Measurements from ENCODE around the gene DLG2. TPM values are rescaled to one million over a fixed set of nuclear protein-coding genes. Genes with fewer than 3 reads are reported as not detected.
"Not testable (repeated sequence)": the region's sequence is repeated elsewhere in the genome, so short reads cannot be mapped to it uniquely, and the experiment has no call there.

The DLG2 gene
- total and polyA plus RNA-seq, 3 experiments from 2014 or later: 0.81 to 1.5 (median 1.3) TPM

DNA sequence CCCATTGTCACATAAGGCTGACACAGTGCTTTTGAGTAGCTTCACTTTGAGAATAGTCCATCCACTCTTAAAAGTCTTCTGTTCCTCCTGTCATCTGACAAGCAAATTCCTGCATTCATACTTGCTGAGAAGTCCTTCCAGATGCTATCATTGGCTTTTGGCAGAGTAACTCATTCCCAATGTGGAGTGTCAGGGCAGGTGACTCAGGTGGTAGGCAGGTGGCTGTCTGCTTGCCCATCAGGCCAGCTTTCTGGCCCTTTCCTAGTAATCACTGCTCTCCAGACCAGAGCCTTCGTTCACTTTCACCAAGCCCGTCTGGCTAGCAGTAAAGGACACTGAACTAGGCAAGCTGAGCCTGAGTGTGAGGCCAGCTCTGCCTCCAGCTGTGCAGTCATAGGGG, 2178.5 kb downstream of the DLG2 start:
- Histone ChIP-seq H3K27ac (ENCODE audit: low read depth, low read length) (no peak overlapping the region), H3K36me3 (ENCODE audit: insufficient read depth, low read length) (no peaks in the 10 kb centered on the region), H3K27me3 (ENCODE audit: insufficient read depth, low read length, poor library complexity, severe bottlenecking) (no peaks in the 10 kb centered on the region), H3K9me3 (ENCODE audit: low read length) (no peaks in the 10 kb centered on the region), H3K4me3 (ENCODE audit: low read length) (no peak overlapping the region), H3K4me1 (ENCODE audit: insufficient read depth, low read length) (no peaks in the 10 kb centered on the region)
- DNase-seq: no peak
- CTCF ChIA-PET: no interaction called here
- Mint-ChIP-seq H3K27ac (no peak overlapping the region), H3K9me3 (no peaks in the 10 kb centered on the region), H3K36me3 (no peaks in the 10 kb centered on the region), H3K4me3 (no peak overlapping the region), H3K27me3 (no peaks in the 10 kb centered on the region), H3K4me1 (no peaks in the 10 kb centered on the region)
- POLR2A ChIA-PET: no interaction called here

DNA sequence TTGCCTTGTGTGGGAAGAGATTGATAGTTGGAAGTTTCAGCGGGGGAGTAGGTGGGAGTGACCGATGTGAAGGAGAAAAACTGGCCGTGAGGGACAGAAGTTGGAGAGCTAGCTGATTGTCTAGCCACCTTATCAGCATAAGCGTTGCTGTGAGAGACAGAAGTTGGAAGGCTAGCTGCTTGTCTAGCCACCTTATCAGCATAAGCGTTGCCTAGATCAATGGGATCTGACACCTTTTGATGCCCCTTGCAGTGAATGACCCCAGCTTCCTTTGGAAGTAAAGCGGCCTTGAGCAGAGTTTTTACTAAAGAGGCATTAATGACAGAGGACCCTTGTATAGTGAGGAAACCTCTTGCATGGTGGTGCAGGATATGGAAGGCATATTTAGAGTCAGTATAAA, 2183.3 kb downstream of the DLG2 start:
- H3K36me3 ChIP-seq (ENCODE audit: insufficient read depth, low read length); DNase-seq; H3K4me3 Mint-ChIP-seq; H3K4me1 Mint-ChIP-seq; H3K27me3 ChIP-seq (ENCODE audit: insufficient read depth, low read length, poor library complexity, severe bottlenecking); H3K36me3 Mint-ChIP-seq; H3K27ac Mint-ChIP-seq; H3K9me3 Mint-ChIP-seq; H3K9me3 ChIP-seq (ENCODE audit: low read length); POLR2A ChIA-PET; H3K27ac ChIP-seq (ENCODE audit: low read depth, low read length); H3K4me1 ChIP-seq (ENCODE audit: insufficient read depth, low read length); H3K27me3 Mint-ChIP-seq; CTCF ChIA-PET; H3K4me3 ChIP-seq (ENCODE audit: low read length): not testable (repeated sequence)

DNA sequence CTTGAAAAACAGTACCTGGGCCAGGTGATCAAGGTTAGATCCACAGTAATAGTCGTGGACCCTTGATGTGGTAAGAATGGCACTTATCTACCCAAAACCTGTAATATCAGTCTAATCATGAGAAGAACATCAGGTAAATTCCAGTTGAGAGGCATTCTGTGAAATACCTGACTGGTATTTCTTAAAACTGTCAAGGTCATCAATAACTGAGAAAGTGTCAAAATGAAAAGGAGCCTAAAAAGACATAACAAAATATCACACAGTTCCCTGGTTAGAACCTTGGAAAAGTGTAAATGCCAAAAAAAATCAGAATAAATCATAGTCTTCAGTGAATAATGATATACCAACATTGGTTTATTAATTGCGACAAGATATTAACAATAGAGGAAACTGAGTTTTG, 2185.5 kb downstream of the DLG2 start:
- CTCF ChIA-PET: no interaction called here
- Mint-ChIP-seq H3K4me1 (no peaks in the 10 kb centered on the region), H3K9me3 (no peaks in the 10 kb centered on the region)

DNA sequence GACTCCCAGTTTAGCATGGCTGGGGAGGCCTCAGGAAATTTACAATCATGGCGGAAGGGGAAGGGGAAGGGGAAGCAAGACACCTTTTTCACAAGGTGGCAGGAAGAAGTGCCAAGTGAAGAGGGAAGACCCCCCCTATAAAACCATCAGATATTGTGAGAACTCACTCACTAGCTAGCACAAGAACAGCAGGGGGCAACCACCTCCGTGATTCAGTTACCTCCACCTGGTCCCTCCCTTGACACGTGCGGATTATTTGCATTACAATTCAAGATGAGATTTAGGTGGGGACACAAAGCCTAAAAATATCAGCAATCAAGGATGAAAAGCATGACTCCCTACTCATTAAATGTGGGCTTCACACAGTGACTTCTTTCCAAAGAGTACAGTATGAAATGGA, 2186.0 kb downstream of the DLG2 start:
- no peaks in the 10 kb centered on the region for H3K27me3 Mint-ChIP-seq
- H3K36me3 Mint-ChIP-seq: no peaks in the 10 kb centered on the region
- no peaks in the 10 kb centered on the region for H3K9me3 ChIP-seq (ENCODE audit: low read length)
- no peak overlapping the region for H3K4me3 ChIP-seq (ENCODE audit: low read length)
- no peaks in the 10 kb centered on the region for H3K4me1 ChIP-seq (ENCODE audit: insufficient read depth, low read length)
- POLR2A ChIA-PET: no interaction called here
- no peak for DNase-seq
- no peaks in the 10 kb centered on the region for H3K4me1 Mint-ChIP-seq
- no peak overlapping the region for H3K27ac Mint-ChIP-seq
- H3K36me3 ChIP-seq (ENCODE audit: insufficient read depth, low read length): no peaks in the 10 kb centered on the region
- no peak overlapping the region for H3K27ac ChIP-seq (ENCODE audit: low read depth, low read length)
- no peaks in the 10 kb centered on the region for H3K27me3 ChIP-seq (ENCODE audit: insufficient read depth, low read length, poor library complexity, severe bottlenecking)
- H3K4me3 Mint-ChIP-seq: no peak overlapping the region
- no peaks in the 10 kb centered on the region for H3K9me3 Mint-ChIP-seq
- CTCF ChIA-PET: no interaction called here

More for the DNA sequence above, 2185.5 kb downstream of the DLG2 start:
- H3K4me3 Mint-ChIP-seq: no peak overlapping the region
- POLR2A ChIA-PET: no interaction called here
- no peaks in the 10 kb centered on the region for H3K4me1 ChIP-seq (ENCODE audit: insufficient read depth, low read length)
- no peaks in the 10 kb centered on the region for H3K36me3 ChIP-seq (ENCODE audit: insufficient read depth, low read length)
- no peak overlapping the region for H3K4me3 ChIP-seq (ENCODE audit: low read length)
- no peaks in the 10 kb centered on the region for H3K27me3 ChIP-seq (ENCODE audit: insufficient read depth, low read length, poor library complexity, severe bottlenecking)
- DNase-seq: no peak
- H3K36me3 Mint-ChIP-seq: no peaks in the 10 kb centered on the region
- H3K9me3 ChIP-seq (ENCODE audit: low read length): no peaks in the 10 kb centered on the region
- no peaks in the 10 kb centered on the region for H3K27me3 Mint-ChIP-seq
- no peak overlapping the region for H3K27ac Mint-ChIP-seq
- H3K27ac ChIP-seq (ENCODE audit: low read depth, low read length): no peak overlapping the region

DNA sequence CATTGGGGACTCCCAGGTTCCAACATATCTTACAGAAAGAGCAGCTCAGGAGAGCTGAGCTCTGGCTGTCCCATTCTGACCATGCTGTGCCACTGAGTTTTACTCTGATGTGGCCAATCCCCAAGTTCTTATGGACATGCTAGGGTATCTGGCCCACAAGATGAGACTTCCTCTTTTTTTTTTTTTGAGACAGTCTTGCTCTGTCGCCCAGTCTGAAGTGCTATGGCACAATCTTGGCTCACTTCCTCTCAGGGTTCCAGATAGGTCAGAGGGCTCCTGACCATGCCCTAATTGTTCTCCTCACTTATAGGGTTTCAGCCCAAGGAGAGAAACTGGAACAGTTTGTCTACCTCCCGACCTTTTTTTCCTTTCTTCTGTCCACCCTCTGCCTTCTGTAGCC, 2188.7 kb downstream of the DLG2 start:
- H3K4me1 Mint-ChIP-seq: no peaks in the 10 kb centered on the region
- ChIA-PET CTCF (no interaction called here), POLR2A (no interaction called here)
- Histone ChIP-seq H3K9me3 (ENCODE audit: low read length) (no peaks in the 10 kb centered on the region), H3K27me3 (ENCODE audit: insufficient read depth, low read length, poor library complexity, severe bottlenecking) (no peaks in the 10 kb centered on the region), H3K36me3 (ENCODE audit: insufficient read depth, low read length) (no peaks in the 10 kb centered on the region), H3K27ac (ENCODE audit: low read depth, low read length) (no peak overlapping the region), H3K4me3 (ENCODE audit: low read length) (no peak overlapping the region), H3K4me1 (ENCODE audit: insufficient read depth, low read length) (no peaks in the 10 kb centered on the region)
- H3K27ac Mint-ChIP-seq: no peak overlapping the region
- no peak for DNase-seq
- no peaks in the 10 kb centered on the region for H3K36me3 Mint-ChIP-seq
- no peaks in the 10 kb centered on the region for H3K9me3 Mint-ChIP-seq
- H3K4me3 Mint-ChIP-seq: no peak overlapping the region
- peaks cover 0 to 3% of the 10 kb centered on the region in 2 donors for H3K27me3 Mint-ChIP-seq

DNA sequence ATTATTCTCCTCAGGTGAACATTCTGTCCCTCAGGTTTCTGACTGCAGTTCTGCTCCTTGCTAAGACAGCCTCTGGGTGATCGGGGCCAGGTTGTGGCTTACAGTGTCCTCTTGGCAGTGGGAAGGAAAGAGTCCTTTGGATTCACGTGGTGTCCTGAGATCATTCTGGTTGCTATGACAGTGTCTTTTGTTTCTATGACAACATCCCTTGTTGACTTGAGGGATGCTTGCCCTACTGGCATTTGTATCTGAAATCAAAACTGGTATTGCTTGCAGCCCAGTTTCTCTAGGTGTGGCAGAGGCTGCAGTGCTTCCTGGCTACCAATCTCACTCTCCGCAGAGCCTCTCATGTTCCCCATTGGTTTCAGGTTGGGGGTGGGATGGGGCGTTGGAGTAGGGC, 2189.2 kb downstream of the DLG2 start:
- Histone ChIP-seq H3K9me3 (ENCODE audit: low read length) (no peaks in the 10 kb centered on the region), H3K27ac (ENCODE audit: low read depth, low read length) (no peak overlapping the region), H3K4me3 (ENCODE audit: low read length) (no peak overlapping the region), H3K4me1 (ENCODE audit: insufficient read depth, low read length) (no peaks in the 10 kb centered on the region), H3K27me3 (ENCODE audit: insufficient read depth, low read length, poor library complexity, severe bottlenecking) (no peaks in the 10 kb centered on the region), H3K36me3 (ENCODE audit: insufficient read depth, low read length) (no peaks in the 10 kb centered on the region)
- Mint-ChIP-seq H3K36me3 (no peaks in the 10 kb centered on the region), H3K4me3 (no peak overlapping the region), H3K27me3 (peaks cover 0 to 3% of the 10 kb centered on the region in 2 donors), H3K4me1 (no peaks in the 10 kb centered on the region), H3K9me3 (no peaks in the 10 kb centered on the region), H3K27ac (no peak overlapping the region)
- POLR2A ChIA-PET: no interaction called here
- CTCF ChIA-PET: no interaction called here
- DNase-seq: no peak

DNA sequence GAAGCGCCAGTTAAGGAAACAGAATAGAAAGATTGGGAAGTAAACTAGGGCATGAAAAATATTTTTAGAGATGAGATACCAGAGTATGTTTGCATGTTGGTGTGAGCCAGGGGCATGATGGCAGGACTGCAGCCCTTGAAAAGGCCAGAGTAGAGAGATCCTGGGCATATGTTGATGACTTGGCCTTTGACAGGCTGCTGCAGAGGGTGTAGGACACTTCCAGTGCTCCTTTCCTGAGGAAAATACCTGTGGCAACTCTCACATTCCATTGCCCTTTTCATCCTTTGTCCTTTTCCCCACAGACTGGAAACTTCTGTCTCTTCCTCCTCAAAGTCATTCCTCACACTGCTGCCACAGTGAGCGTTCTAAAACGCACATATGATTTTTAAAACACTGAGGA, 2190.3 kb downstream of the DLG2 start:
- Histone ChIP-seq H3K9me3 (ENCODE audit: low read length) (no peaks in the 10 kb centered on the region), H3K27ac (ENCODE audit: low read depth, low read length) (no peak overlapping the region), H3K27me3 (ENCODE audit: insufficient read depth, low read length, poor library complexity, severe bottlenecking) (no peaks in the 10 kb centered on the region), H3K4me3 (ENCODE audit: low read length) (no peak overlapping the region), H3K36me3 (ENCODE audit: insufficient read depth, low read length) (no peaks in the 10 kb centered on the region), H3K4me1 (ENCODE audit: insufficient read depth, low read length) (no peaks in the 10 kb centered on the region)
- Mint-ChIP-seq H3K27ac (no peak overlapping the region), H3K4me1 (no peaks in the 10 kb centered on the region), H3K4me3 (no peak overlapping the region), H3K9me3 (no peaks in the 10 kb centered on the region), H3K36me3 (no peaks in the 10 kb centered on the region), H3K27me3 (peaks cover 0 to 3% of the 10 kb centered on the region in 2 donors)
- ChIA-PET POLR2A (no interaction called here), CTCF (no interaction called here)
- DNase-seq: no peak

DNA sequence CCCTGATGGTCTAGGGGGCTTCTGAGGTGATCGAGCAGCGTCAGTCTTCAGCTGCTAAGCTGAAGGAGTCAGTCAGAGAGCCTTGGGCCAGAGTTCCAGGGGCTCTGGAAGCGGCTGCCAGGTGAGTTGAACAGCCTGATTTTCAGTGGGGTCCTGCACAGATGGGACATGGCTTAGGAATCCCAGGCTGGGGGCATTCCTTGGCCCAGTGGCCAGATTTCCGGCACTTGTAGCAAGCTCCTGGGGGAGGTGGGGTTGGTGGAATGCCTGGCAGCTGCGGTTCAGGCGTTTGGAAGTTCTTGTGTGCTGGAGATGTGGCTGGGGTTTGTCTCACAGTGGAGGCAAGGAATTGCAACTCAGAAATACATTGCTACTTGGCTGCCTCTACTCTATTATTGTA, 2192.3 kb downstream of the DLG2 start:
- POLR2A ChIA-PET; DNase-seq; CTCF ChIA-PET; H3K36me3 Mint-ChIP-seq; H3K36me3 ChIP-seq (ENCODE audit: insufficient read depth, low read length); H3K27me3 ChIP-seq (ENCODE audit: insufficient read depth, low read length, poor library complexity, severe bottlenecking); H3K4me3 Mint-ChIP-seq; H3K27me3 Mint-ChIP-seq; H3K4me1 Mint-ChIP-seq; H3K27ac ChIP-seq (ENCODE audit: low read depth, low read length); H3K9me3 Mint-ChIP-seq; H3K4me3 ChIP-seq (ENCODE audit: low read length); H3K4me1 ChIP-seq (ENCODE audit: insufficient read depth, low read length); H3K9me3 ChIP-seq (ENCODE audit: low read length); H3K27ac Mint-ChIP-seq: not testable (repeated sequence)

DNA sequence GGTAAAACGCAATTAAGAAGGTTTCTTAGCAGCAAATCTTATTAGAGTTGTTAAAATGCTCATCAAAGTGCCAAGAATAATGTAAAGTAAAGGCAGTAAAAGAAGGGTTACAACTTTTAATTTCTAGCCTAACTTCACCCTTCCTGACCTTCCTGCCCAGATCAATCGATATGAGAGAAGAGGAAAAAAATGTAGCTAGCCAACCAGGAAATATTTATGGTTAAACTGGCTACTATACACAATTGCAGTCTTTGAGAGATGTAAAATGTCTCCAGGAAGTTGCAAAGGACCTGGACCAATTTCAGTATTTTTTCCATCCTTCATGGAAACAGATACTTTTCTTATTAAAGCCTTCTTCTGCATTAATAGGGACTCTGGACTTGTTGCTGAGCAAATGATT, 2199.2 kb downstream of the DLG2 start:
- Mint-ChIP-seq H3K27me3 (peaks cover 0 to 2% of the 10 kb centered on the region in 2 donors), H3K36me3 (peaks cover 0 to 4% (median 0%) of the 10 kb centered on the region in 3 donors), H3K27ac (no peak overlapping the region), H3K9me3 (peaks cover 4 to 12% (median 6%) of the 10 kb centered on the region in 5 donors), H3K4me3 (no peak overlapping the region), H3K4me1 (no peaks in the 10 kb centered on the region)
- no peak for DNase-seq
- ChIA-PET POLR2A (no interaction called here), CTCF (no interaction called here)
- H3K4me3 ChIP-seq (ENCODE audit: low read length): no peak overlapping the region
- no peaks in the 10 kb centered on the region for H3K36me3 ChIP-seq (ENCODE audit: insufficient read depth, low read length)
- no peaks in the 10 kb centered on the region for H3K4me1 ChIP-seq (ENCODE audit: insufficient read depth, low read length)
- no peaks in the 10 kb centered on the region for H3K27me3 ChIP-seq (ENCODE audit: insufficient read depth, low read length, poor library complexity, severe bottlenecking)
- no peak overlapping the region for H3K27ac ChIP-seq (ENCODE audit: low read depth, low read length)
- no peaks in the 10 kb centered on the region for H3K9me3 ChIP-seq (ENCODE audit: low read length)
